ENCODE measurements around the gene MYOZ1.
"Not testable (repeated sequence)": the region's sequence is repeated elsewhere in the genome, so short reads cannot be mapped to it uniquely, and the experiment has no call there.

Gene MYOZ1

DNA sequence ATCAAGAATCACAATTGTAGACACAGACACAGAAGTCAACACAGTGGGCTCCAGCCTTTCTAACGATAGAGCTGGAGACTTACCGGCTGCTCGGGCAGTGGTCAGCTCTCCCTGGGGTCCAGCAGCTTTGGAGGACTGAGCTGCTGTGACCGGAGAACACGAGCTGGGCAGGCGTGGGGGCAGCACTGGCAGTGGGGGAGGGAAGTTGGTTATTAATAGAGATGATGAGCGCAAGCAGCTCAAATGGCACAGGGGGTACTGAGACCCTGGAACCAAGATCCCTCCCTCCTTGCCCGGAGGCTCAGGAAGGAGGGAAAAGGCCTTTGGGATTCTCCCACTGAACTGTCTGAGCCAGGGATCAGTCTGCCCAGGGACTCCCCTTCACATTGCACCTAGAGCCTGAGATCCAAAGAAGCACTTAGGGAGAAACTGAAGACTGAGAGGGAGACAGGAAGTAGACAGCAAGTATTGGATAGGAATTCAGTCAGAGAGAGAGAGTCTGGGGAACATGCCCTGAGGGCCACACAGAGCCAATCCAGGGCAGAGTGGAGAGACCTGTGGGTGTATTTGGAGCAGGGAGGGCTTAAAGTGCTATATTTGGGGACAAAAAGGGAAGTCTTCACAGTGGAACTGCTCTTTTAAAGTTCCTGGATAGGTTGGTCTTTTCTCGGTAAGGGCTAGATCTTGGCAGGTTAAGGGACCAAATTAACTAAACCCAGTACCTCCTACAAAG, at the start of gene MYOZ1:
Gene MYOZ1, minus strand, starts transcription at position 147 of the 733 bp plus-strand sequence. CDS start 1,457 bp downstream, outside the sequence.
- DNase-seq (ENCODE audit: low read depth, low spot score) = peak; percentile 68

GRCh38 chr10:73690755-73691154, 49.5 kb upstream of the MYOZ1 start:
- DNase-seq (ENCODE audit: low read depth, low spot score) = not testable (repeated sequence)

GRCh38 chr10:73689596-73689995, 48.3 kb upstream of the MYOZ1 start:
- not testable (repeated sequence) for DNase-seq (ENCODE audit: low read depth, low spot score)

DNA sequence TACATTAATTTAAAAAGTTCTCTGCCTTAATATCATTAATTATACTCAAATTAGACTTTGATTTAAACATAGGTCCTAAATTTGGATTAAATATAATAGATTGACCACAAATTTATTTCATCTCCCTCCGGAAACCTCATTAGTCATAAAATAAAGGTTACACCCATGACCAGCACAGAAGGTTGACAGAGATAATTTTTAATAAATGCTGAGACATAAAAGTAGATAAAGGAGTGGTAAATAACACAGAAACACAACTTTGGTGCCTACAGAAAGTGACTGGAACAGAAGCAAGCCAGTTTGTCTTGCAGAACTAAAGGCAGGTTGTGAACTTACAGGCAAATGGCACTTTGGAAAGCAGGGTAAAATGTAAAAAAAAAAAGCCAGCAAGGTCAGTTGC, 46.4 kb upstream of the MYOZ1 start:
- DNase-seq (ENCODE audit: low read depth, low spot score) = not testable (repeated sequence)

DNA sequence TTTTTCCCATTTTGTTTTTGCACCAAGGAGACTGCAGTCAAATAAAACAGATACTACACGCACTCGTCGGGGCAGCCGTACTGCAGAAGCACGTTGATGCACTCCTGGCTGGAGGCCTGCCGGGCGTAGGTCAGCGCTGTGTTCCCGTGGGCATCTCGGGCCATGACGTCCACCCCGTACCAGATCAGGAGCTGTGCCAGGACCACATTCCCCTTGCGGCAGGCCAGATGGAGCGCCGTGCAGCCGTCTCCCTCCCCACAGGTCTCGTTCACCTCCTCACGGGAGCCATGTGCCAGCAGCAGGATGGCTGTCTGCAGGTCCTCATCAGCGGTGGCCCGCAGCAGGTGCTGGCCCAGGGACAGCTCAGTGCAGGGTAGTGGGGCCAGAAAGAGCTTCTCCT, 33.3 kb upstream of the MYOZ1 start:
- not testable (repeated sequence) for DNase-seq (ENCODE audit: low read depth, low spot score)

GRCh38 chr10:73668378-73668777, 27.1 kb upstream of the MYOZ1 start:
- DNase-seq (ENCODE audit: low read depth, low spot score) = not testable (repeated sequence)

DNA sequence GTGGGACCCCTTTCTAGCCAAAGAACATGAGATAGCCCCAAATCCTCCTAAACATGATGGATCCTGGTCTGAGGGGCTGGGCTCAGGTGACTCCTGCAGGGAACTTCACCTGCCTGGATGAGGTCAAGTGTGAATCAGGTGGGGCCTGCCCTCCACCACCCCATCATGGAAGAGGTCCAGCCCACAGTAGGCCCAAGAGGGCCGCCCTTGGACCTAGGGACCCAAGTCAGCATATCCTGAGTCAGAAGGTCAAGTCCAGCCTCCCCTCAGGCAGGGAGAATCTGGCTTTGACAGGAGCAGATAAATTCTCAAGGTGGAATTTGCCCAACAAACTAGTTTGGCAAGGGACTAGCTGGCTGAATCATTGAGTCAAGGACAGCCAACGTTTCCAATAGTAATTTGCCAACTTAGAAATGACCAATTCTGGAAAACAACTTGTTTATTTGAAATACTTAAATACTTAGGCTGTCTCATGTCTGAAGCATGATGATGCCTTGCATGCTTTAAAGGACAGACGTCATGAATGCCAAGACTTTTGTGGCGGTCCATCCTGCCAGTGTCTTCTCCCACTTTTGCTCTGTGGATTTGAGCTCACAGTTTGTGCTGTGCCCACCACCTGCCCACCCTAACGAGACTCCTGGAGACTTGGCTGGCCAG, 25.0 kb upstream of the MYOZ1 start:
- not testable (repeated sequence) for DNase-seq (ENCODE audit: low read depth, low spot score)

DNA sequence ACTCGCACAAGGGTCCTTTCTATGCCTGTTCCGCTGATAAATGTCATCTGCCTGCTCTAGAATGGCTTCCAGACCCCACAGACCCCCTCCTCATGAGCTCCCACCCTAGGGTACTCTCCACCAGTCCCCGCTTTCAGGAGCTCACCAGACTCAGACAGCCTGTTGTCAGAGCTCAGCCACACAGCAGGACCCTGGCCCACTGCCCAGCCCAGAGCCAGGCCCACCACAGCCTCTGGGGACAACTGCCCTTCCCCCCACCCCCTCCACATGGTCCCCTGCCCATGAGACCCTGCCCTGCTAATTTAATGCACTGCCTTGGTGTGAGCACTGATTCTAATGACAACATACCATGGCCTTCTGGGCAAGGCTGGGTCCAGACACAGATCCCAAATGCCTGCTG, 24.3 kb upstream of the MYOZ1 start:
- DNase-seq (ENCODE audit: low read depth, low spot score) = not testable (repeated sequence)

DNA sequence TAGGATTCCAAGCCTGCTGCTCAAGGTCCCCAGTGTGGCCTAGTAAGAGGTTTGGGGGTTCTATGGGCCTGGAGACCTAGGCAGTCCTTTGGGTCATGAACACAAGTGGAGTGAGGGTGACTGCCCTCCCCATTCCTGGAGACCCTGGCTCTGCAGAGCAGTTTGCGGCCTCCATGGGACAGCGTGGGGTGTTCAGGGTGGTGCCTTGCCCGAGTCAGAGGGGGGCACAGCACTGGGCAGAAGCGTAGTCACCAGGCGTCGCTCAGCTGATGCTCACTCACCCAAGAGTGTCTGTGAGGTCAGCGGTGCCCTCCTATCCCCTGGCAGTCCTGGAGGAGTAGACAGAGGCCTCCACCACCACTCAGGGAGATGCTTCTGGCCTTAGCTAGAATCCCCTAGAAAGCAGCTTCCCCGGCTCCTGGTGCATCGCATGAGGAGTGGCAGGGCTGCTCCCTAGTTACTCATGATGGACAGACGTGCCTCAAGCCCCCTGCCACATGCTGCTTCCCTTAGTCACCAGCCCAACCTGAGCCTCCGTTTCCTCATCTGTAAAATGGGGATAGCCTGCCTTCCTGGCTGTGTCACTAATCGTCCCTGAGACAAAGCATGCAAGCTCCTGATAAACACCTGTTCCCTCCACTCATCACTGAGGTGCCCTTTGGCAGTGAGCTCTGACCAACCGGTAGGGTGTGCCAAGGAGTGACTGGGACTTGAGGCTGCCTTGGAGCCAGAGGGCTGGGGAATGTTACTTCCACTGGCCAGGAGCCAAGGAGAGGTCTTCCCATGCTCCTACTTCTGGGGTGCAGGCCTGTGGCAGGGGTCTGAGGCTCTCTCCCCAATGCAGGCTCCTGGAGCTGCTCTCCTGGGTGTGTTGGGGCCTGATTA, 23.1 kb upstream of the MYOZ1 start:
- DNase-seq (ENCODE audit: low read depth, low spot score) = not testable (repeated sequence)

DNA sequence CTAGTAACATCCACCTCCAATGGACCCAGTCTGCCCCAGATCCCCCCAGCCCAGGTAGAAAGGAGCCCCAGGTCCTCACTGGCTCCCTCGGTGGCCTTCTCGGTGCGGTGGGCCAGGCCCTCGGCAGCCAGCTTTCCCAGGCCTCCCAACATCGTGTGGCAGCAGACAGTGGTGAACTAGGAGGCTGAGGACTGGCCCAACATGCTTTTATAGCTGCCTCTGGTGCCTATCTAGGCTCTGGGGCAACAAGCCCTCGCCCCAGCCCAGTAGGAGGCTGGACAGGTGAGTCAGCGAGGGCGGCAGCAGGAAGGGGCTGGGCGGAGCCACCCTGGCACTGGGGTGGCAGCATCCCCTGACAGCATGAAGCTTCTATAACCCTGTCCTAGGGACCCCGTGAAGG, 22.3 kb upstream of the MYOZ1 start:
- not testable (repeated sequence) for DNase-seq (ENCODE audit: low read depth, low spot score)

- not testable (repeated sequence) for DNase-seq (ENCODE audit: low read depth, low spot score)
Measured at GRCh38 chr10:73662705-73663104, 21.4 kb upstream of the MYOZ1 start.

DNA sequence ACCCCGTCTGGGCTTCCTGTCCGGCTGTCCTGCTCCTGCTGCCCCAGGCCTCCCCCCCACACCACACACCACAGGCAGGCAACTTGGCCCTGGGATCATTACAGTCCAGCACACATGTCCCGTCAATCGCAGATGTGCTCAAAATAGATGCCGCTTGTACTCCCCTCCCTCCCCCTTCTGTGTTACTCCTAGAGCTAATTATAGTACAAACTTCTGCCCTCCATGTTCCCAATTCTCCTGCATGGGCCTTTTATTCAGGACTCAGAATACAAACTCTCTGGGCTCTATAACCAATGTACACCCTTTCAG, 14.7 kb upstream of the MYOZ1 start, which contains the start of gene SYNPO2L:
Gene SYNPO2L, minus strand, starts transcription at position 40 of the 309 bp plus-strand sequence. CDS start 107 bp downstream, outside the sequence.
- DNase-seq (ENCODE audit: low read depth, low spot score) = no peak

GRCh38 chr10:73655257-73655989, 14.1 kb upstream of the MYOZ1 start:
- DNase-seq (ENCODE audit: low read depth, low spot score) = no peak

GRCh38 chr10:73653701-73654100, 12.4 kb upstream of the MYOZ1 start:
- peak; percentile 38 for DNase-seq (ENCODE audit: low read depth, low spot score)

- DNase-seq (ENCODE audit: low read depth, low spot score) = no peak
Measured at GRCh38 chr10:73653195-73653594, 11.9 kb upstream of the MYOZ1 start.

- DNase-seq (ENCODE audit: low read depth, low spot score) = peak; percentile 50
Measured at GRCh38 chr10:73650537-73651331, 9.5 kb upstream of the MYOZ1 start.

- DNase-seq (ENCODE audit: low read depth, low spot score) = no peak
Measured at GRCh38 chr10:73649876-73650536, 8.7 kb upstream of the MYOZ1 start.

GRCh38 chr10:73648975-73649829, 7.9 kb upstream of the MYOZ1 start:
- DNase-seq (ENCODE audit: low read depth, low spot score) = peak; percentile 56
